Tibial artery (tissue), 4 donors: ENCODE measurements around the gene MYG1.

Source experiments
- DNase-seq, 2 donors: peaks; one replicate each; pipeline ENCODE4 v3.0.0-alpha.2; 2019
- H3K27ac ChIP-seq, 2 donors: fragments of 200-600 bp; sonication (generic) in 1 of 2; 1 replicate in 1 of 2; 2 replicates in 1 of 2; pipeline ENCODE4 v1.5.1; 2018 to 2019; ENCODE audit warnings: mild to moderate bottlenecking in 1 of 2
- H3K27me3 ChIP-seq, 2 donors: fragments of 200-600 bp; sonication (generic) in 1 of 2; one replicate each; pipeline versions ENCODE4 v1.5.1 to v1.6.0; 2016 to 2019
- H3K36me3 ChIP-seq, 3 donors: fragments of 200-600 bp; sonication (generic) in 2 of 3; one replicate each; pipeline ENCODE4 v1.5.1; 2016 to 2019; ENCODE audit warnings: mild to moderate bottlenecking in 2 of 3
- H3K4me1 ChIP-seq, 4 donors: fragments of 200-600 bp; sonication (generic) in 2 of 4; 1 replicate in 3 of 4; 2 replicates in 1 of 4; pipeline ENCODE4 v1.5.1; 2016 to 2019
- H3K4me3 ChIP-seq, 2 donors: fragments of 200-600 bp; sonication (generic) in 1 of 2; 1 replicate in 1 of 2; 2 replicates in 1 of 2; pipeline ENCODE4 v1.5.1; 2018 to 2019; ENCODE audit warnings: mild to moderate bottlenecking in 2 of 2
- H3K9me3 ChIP-seq, 3 donors: fragments of 200-600 bp; sonication (generic) in 1 of 3; one replicate each; pipeline ENCODE4 v1.5.1; 2016 to 2019
- CTCF ChIP-seq, 2 experiments: fragments of 200-600 bp in 1 of 2; fragments of 450-650 bp in 1 of 2; IDR thresholded peaks; one replicate each; pipeline ENCODE4 v1.5.1; 2017 to 2019; ENCODE audit warnings: antibody characterized with exemption in 2 of 2, mild to moderate bottlenecking in 1 of 2, moderate library complexity in 1 of 2
- intact Hi-C: fragments of 100-400 bp; cut with DNase I; formaldehyde crosslinking; loops from one replicate; pipeline ENCODE4 v1.15.0; 2023; ENCODE audit warnings: low total_unique reads

MYG1 gene, protein sequence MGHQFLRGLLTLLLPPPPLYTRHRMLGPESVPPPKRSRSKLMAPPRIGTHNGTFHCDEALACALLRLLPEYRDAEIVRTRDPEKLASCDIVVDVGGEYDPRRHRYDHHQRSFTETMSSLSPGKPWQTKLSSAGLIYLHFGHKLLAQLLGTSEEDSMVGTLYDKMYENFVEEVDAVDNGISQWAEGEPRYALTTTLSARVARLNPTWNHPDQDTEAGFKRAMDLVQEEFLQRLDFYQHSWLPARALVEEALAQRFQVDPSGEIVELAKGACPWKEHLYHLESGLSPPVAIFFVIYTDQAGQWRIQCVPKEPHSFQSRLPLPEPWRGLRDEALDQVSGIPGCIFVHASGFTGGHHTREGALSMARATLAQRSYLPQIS

GRCh38 chr12:53299454-53300180 lies at the start of gene MYG1:
Gene MYG1 (plus strand): TSS chr12:53299695. CDS start chr12:53299738, 43 bp downstream.
- intact Hi-C loops, result no loop called here
- Histone ChIP-seq H3K4me3 (peak within 1 kb of the TSS; percentile 71 to 87), H3K27ac (peak within 1 kb of the TSS; percentile 64 to 65), H3K36me3 (peaks cover 21 to 47% (median 21%) of the 10 kb centered on the region in 3 donors), H3K27me3 (no peaks in the 10 kb centered on the region), H3K4me1 (peaks cover 3 to 62% (median 46%) of the 10 kb centered on the region in 4 donors), H3K9me3 (no peaks in the 10 kb centered on the region)
- TF ChIP-seq CTCF (IDR thresholded peaks at IDR 0.05), result peak in 1 of 2 experiments; percentile 21
- peak; percentile 80 to 91 for DNase-seq

DNA sequence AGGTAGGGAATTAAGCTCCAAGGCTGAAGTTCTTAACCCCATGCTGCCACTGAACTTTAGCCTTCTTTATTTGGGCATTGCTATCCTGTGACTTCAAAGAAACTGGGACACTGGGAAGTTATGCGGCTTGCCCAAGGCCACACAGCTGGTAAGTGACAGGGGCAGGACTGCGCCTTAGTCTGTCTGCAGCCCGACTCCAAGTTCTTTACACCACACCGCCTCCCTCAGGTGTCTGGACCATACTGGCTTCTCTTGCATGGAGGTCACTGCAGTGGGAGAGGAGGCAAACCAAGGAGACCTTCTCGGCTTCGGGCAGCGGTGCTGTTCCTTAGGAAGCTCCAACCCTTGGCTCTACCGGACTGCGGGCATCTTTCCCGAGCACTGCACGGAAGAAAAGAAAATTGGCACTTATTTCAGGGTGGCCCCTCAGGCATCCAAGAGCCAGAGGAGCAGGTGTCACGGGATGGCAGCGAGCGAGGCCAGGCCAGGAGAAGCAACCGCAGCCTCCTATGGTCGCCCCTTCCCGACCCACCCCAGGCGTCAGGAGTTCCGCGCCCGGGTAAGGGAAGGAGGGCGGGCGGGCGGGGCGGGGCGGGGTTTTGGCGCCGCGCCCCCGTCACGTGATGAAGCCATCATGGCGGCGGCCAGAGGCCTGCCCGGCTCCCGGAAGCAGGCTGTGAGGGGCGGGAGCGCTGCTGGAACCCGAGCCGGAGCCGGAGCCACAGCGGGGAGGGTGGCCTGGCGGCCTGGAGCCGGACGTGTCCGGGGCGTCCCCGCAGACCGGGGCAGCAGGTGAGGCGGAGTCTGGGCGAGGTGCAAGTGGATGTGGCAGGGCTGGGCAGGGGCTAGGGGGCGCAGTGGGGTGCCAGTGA lies 47.8 kb upstream of the MYG1 start:
- Histone ChIP-seq H3K9me3 (no peaks in the 10 kb centered on the region), H3K27ac (peak overlapping the region; percentile 84 to 93), H3K4me1 (peaks cover 0 to 32% (median 27%) of the 10 kb centered on the region in 4 donors), H3K4me3 (peak overlapping the region; percentile 92 to 94), H3K36me3 (peaks cover 14 to 36% (median 17%) of the 10 kb centered on the region in 3 donors), H3K27me3 (no peaks in the 10 kb centered on the region)
- peak in 1 of 2 experiments; percentile 34 for TF ChIP-seq CTCF (IDR thresholded peaks at IDR 0.05)
- intact Hi-C loops, result loop anchor here (2.0 kb wide), 2 partner anchors 31 to 37 kb away; no protein-coding TSS in a partner anchor
- peak; percentile 78 to 87 for DNase-seq

DNA sequence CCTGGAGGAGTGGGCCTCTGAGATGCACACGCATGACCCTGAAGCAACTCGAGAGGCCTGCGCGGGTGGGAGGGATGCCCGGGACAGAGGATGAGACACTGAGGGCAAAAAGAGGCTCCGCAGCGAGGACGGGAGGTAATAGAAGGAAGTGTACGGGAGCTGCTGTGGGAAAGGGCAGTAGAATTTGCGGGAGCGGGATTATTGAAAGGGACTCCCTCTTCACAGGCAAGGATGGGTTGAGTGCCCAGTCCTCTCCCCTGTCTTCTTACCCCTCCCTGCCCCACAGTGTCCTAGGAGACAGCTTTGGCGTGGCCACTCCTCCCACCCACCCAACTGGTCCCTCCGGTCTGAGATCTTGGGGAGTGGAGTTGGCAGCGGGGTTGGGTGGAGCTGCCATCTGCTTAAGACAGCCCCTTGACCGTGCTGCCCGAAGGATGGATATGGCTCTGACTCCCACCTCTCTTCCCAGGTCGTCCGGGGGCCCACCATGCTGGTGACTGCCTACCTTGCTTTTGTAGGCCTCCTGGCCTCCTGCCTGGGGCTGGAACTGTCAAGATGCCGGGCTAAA lies 47.1 kb upstream of the MYG1 start:
- peak overlapping the region; percentile 92 to 94 for H3K4me3 ChIP-seq
- peaks cover 0 to 32% (median 27%) of the 10 kb centered on the region in 4 donors for H3K4me1 ChIP-seq
- H3K9me3 ChIP-seq, result no peaks in the 10 kb centered on the region
- peak in 1 of 2 donors; percentile 71 for DNase-seq
- intact Hi-C loops, result loop anchor here (2.0 kb wide), 1 partner anchor 32 kb away; no protein-coding TSS in a partner anchor
- peaks cover 14 to 42% (median 17%) of the 10 kb centered on the region in 3 donors for H3K36me3 ChIP-seq
- no peak for TF ChIP-seq CTCF (IDR thresholded peaks at IDR 0.05)
- H3K27ac ChIP-seq, result peak overlapping the region; percentile 84 to 93
- no peaks in the 10 kb centered on the region for H3K27me3 ChIP-seq

DNA sequence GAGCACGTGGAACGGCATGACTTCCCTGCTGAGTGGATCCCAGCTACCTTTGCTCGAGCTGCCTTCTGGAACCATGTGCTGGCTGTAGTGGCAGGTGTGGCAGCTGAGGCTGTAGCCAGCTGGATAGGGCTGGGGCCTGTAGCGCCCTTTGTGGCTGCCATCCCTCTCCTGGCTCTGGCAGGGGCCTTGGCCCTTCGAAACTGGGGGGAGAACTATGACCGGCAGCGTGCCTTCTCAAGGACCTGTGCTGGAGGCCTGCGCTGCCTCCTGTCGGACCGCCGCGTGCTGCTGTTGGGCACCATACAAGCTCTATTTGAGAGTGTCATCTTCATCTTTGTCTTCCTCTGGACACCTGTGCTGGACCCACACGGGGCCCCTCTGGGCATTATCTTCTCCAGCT lies 46.2 kb upstream of the MYG1 start:
- peaks cover 0 to 32% (median 27%) of the 10 kb centered on the region in 4 donors for H3K4me1 ChIP-seq
- peak overlapping the region in 1 of 2 donors; percentile 92 for H3K4me3 ChIP-seq
- no peaks in the 10 kb centered on the region for H3K9me3 ChIP-seq
- peak overlapping the region; percentile 84 to 93 for H3K27ac ChIP-seq
- H3K36me3 ChIP-seq, result peaks cover 14 to 42% (median 17%) of the 10 kb centered on the region in 3 donors
- intact Hi-C loops, result loop anchor here (2.0 kb wide), 1 partner anchor 32 kb away; no protein-coding TSS in a partner anchor
- no peak for DNase-seq
- H3K27me3 ChIP-seq, result no peaks in the 10 kb centered on the region
- no peak for TF ChIP-seq CTCF (IDR thresholded peaks at IDR 0.05)
